ENCODE results near the gene CFAP46. TPM values are rescaled to one million over a fixed set of nuclear protein-coding genes. Genes with fewer than 3 reads are reported as not detected.

The CFAP46 gene
- total and polyA plus RNA-seq, 2 experiments from 2014 or later: 3.1 to 5.4 TPM

- Histone ChIP-seq H3K36me3 (ENCODE audit: insufficient read depth) (no peaks in the 10 kb centered on the region), H3K4me1 (ENCODE audit: insufficient read depth) (no peaks in the 10 kb centered on the region), H3F3A (replicated peaks; ENCODE audit: low read depth) (peaks cover 8% of the 10 kb centered on the region; the same call in 1 of the 2 replicates), H3K9me2 (ENCODE audit: insufficient read depth) (no peaks in the 10 kb centered on the region), H3K4me2 (no peak overlapping the region), H2AFZ (no peak overlapping the region), H4K20me1 (replicated peaks; ENCODE audit: insufficient read depth) (no peaks in the 10 kb centered on the region; the same call in 1 of the 2 replicates), H3K79me2 (replicated peaks; ENCODE audit: insufficient read depth) (no peaks in the 10 kb centered on the region), H3K27me3 (ENCODE audit: insufficient read depth) (no peaks in the 10 kb centered on the region), H3K27ac (ENCODE audit: low read depth) (no peak overlapping the region), H3K4me3 (no peak overlapping the region)
- Mint-ChIP-seq H3K4me3 (no peak overlapping the region), H3K36me3 (ENCODE audit: low read depth) (peaks cover 11% of the 10 kb centered on the region; the same call in 2 of the 3 replicates), H3K4me1 (no peaks in the 10 kb centered on the region), H3K27ac (no peak overlapping the region), H3K9me3 (peaks cover 27% of the 10 kb centered on the region), H3K27me3 (ENCODE audit: insufficient read depth, low read depth, poor library complexity) (peaks cover 5% of the 10 kb centered on the region)
- ATAC-seq (no peak), DNase-seq (ENCODE audit: low spot score) (no peak)
- TF ChIP-seq EZH2 (IDR thresholded peaks at IDR 0.05; ENCODE audit: low read depth, unreplicated experiment) (no peak), ZNF114 (CRISPR knock-in tag; IDR thresholded peaks at IDR 0.05) (no peak), STAT1 (IDR thresholded peaks at IDR 0.05; ENCODE audit: unreplicated experiment) (no peak), REST (IDR thresholded peaks at IDR 0.05; ENCODE audit: unreplicated experiment) (no peak), JUNB (IDR thresholded peaks at IDR 0.05; ENCODE audit: unreplicated experiment) (no peak), CREB1 (CRISPR knock-in tag; IDR thresholded peaks at IDR 0.05; ENCODE audit: low read depth) (no peak), NANOG (IDR thresholded peaks at IDR 0.05; ENCODE audit: borderline replicate concordance) (no peak), POLR2AphosphoS5 (IDR thresholded peaks at IDR 0.05; ENCODE audit: low read depth) (no peak), ZNF331 (CRISPR knock-in tag; IDR thresholded peaks at IDR 0.05; ENCODE audit: low read depth) (no peak), EZH2phosphoT487 (IDR thresholded peaks at IDR 0.05; ENCODE audit: unreplicated experiment) (no peak)
- TF ChIP-seq, protein P1, sequence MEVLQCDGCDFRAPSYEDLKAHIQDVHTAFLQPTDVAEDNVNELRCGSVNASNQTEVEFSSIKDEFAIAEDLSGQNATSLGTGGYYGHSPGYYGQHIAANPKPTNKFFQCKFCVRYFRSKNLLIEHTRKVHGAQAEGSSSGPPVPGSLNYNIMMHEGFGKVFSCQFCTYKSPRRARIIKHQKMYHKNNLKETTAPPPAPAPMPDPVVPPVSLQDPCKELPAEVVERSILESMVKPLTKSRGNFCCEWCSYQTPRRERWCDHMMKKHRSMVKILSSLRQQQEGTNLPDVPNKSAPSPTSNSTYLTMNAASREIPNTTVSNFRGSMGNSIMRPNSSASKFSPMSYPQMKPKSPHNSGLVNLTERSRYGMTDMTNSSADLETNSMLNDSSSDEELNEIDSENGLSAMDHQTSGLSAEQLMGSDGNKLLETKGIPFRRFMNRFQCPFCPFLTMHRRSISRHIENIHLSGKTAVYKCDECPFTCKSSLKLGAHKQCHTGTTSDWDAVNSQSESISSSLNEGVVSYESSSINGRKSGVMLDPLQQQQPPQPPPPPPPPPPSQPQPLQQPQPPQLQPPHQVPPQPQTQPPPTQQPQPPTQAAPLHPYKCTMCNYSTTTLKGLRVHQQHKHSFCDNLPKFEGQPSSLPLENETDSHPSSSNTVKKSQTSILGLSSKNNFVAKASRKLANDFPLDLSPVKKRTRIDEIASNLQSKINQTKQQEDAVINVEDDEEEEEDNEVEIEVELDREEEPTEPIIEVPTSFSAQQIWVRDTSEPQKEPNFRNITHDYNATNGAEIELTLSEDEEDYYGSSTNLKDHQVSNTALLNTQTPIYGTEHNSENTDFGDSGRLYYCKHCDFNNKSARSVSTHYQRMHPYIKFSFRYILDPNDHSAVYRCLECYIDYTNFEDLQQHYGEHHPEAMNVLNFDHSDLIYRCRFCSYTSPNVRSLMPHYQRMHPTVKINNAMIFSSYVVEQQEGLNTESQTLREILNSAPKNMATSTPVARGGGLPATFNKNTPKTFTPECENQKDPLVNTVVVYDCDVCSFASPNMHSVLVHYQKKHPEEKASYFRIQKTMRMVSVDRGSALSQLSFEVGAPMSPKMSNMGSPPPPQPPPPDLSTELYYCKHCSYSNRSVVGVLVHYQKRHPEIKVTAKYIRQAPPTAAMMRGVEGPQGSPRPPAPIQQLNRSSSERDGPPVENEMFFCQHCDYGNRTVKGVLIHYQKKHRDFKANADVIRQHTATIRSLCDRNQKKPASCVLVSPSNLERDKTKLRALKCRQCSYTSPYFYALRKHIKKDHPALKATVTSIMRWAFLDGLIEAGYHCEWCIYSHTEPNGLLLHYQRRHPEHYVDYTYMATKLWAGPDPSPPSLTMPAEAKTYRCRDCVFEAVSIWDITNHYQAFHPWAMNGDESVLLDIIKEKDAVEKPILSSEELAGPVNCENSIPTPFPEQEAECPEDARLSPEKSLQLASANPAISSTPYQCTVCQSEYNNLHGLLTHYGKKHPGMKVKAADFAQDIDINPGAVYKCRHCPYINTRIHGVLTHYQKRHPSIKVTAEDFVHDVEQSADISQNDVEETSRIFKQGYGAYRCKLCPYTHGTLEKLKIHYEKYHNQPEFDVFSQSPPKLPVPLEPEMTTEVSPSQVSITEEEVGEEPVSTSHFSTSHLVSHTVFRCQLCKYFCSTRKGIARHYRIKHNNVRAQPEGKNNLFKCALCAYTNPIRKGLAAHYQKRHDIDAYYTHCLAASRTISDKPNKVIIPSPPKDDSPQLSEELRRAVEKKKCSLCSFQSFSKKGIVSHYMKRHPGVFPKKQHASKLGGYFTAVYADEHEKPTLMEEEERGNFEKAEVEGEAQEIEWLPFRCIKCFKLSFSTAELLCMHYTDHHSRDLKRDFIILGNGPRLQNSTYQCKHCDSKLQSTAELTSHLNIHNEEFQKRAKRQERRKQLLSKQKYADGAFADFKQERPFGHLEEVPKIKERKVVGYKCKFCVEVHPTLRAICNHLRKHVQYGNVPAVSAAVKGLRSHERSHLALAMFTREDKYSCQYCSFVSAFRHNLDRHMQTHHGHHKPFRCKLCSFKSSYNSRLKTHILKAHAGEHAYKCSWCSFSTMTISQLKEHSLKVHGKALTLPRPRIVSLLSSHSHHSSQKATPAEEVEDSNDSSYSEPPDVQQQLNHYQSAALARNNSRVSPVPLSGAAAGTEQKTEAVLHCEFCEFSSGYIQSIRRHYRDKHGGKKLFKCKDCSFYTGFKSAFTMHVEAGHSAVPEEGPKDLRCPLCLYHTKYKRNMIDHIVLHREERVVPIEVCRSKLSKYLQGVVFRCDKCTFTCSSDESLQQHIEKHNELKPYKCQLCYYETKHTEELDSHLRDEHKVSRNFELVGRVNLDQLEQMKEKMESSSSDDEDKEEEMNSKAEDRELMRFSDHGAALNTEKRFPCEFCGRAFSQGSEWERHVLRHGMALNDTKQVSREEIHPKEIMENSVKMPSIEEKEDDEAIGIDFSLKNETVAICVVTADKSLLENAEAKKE (CRISPR knock-in tag; IDR thresholded peaks at IDR 0.05): no peak
- TF ChIP-seq, protein P2, sequence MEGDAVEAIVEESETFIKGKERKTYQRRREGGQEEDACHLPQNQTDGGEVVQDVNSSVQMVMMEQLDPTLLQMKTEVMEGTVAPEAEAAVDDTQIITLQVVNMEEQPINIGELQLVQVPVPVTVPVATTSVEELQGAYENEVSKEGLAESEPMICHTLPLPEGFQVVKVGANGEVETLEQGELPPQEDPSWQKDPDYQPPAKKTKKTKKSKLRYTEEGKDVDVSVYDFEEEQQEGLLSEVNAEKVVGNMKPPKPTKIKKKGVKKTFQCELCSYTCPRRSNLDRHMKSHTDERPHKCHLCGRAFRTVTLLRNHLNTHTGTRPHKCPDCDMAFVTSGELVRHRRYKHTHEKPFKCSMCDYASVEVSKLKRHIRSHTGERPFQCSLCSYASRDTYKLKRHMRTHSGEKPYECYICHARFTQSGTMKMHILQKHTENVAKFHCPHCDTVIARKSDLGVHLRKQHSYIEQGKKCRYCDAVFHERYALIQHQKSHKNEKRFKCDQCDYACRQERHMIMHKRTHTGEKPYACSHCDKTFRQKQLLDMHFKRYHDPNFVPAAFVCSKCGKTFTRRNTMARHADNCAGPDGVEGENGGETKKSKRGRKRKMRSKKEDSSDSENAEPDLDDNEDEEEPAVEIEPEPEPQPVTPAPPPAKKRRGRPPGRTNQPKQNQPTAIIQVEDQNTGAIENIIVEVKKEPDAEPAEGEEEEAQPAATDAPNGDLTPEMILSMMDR (conservative IDR thresholded peaks at IDR 0.05; ENCODE audit: low read depth in 2 of 2): no peak
- TF ChIP-seq, protein P3, sequence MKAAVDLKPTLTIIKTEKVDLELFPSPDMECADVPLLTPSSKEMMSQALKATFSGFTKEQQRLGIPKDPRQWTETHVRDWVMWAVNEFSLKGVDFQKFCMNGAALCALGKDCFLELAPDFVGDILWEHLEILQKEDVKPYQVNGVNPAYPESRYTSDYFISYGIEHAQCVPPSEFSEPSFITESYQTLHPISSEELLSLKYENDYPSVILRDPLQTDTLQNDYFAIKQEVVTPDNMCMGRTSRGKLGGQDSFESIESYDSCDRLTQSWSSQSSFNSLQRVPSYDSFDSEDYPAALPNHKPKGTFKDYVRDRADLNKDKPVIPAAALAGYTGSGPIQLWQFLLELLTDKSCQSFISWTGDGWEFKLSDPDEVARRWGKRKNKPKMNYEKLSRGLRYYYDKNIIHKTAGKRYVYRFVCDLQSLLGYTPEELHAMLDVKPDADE (IDR thresholded peaks at IDR 0.05): no peak
Measured at GRCh38 chr10:132839061-132839460, 103.3 kb downstream of the CFAP46 start.
